Spleen (tissue), 11 donors: ENCODE data around the gene CFAP251. TPM values are rescaled to one million over a fixed set of nuclear protein-coding genes. Genes with fewer than 3 reads are reported as not detected.
"Not testable (repeated sequence)": the region's sequence is repeated elsewhere in the genome, so short reads cannot be mapped to it uniquely, and the experiment has no call there.

Source experiments
- DNase-seq: peaks from one replicate; pipeline ENCODE4 v3.0.0-alpha.2; 2020
- H3K27ac ChIP-seq, 8 donors: fragments of 200-600 bp; sonication (generic) in 7 of 8; 1 replicate in 4 of 8; 2 replicates in 4 of 8; pipeline versions ENCODE4 v1.5.0 to v1.8.0; 2016 to 2021; ENCODE audit warnings: inconsistent platforms in 4 of 8, mild to moderate bottlenecking in 4 of 8, moderate library complexity in 1 of 8
- H3K27me3 ChIP-seq, 7 donors: fragments of 200-600 bp; sonication (generic) in 6 of 7; replicated peaks in 1 of 7; 1 replicate in 4 of 7; 2 replicates in 3 of 7; pipeline versions ENCODE4 v1.5.0 to v1.8.0; 2016 to 2021; ENCODE audit warnings: inconsistent platforms in 3 of 7, mild to moderate bottlenecking in 1 of 7
- H3K36me3 ChIP-seq, 6 donors: fragments of 200-600 bp; sonication (generic) in 5 of 6; 1 replicate in 4 of 6; 2 replicates in 2 of 6; pipeline versions ENCODE4 v1.5.0 to v1.8.0; 2016 to 2021; ENCODE audit warnings: inconsistent platforms in 2 of 6
- H3K4me1 ChIP-seq, 6 donors: fragments of 200-600 bp; sonication (generic) in 5 of 6; 1 replicate in 3 of 6; 2 replicates in 3 of 6; pipeline versions ENCODE4 v1.5.0 to v1.8.0; 2016 to 2021; ENCODE audit warnings: inconsistent platforms in 3 of 6
- H3K4me3 ChIP-seq, 8 donors: fragments of 200-600 bp; sonication (generic) in 7 of 8; 1 replicate in 4 of 8; 2 replicates in 4 of 8; pipeline versions ENCODE4 v1.5.0 to v1.8.0; 2016 to 2021; ENCODE audit warnings: inconsistent platforms in 4 of 8, mild to moderate bottlenecking in 4 of 8, moderate library complexity in 2 of 8
- H3K9me3 ChIP-seq, 8 donors: fragments of 200-600 bp; sonication (generic) in 7 of 8; 1 replicate in 4 of 8; 2 replicates in 4 of 8; pipeline versions ENCODE4 v1.5.0 to v1.8.0; 2016 to 2021; ENCODE audit warnings: inconsistent platforms in 4 of 8
- POLR2A ChIP-seq, 3 donors: fragments of 450-650 bp; IDR thresholded peaks; one replicate each; pipeline ENCODE4 v1.5.1; 2017; ENCODE audit warnings: antibody characterized with exemption in 3 of 3, mild to moderate bottlenecking in 1 of 3
- POLR2AphosphoS5 ChIP-seq, 3 donors: sonication (generic); formaldehyde crosslinking; IDR thresholded peaks; one replicate each; pipeline ENCODE4 v1.5.1; 2017; ENCODE audit warnings: antibody characterized with exemption in 3 of 3
- WGBS, 5 donors: extraction: QIAGEN DNeasy Blood & Tissue Kit in 3 of 5; methylation state at CpG; one replicate each; pipeline versions ENCODE4 v1.1.5 to v1.1.7; 2013 to 2018; 5-methylcytosine and 5-hydroxymethylcytosine counted together
- intact Hi-C: fragments of 100-400 bp; cut with DNase I; formaldehyde crosslinking; loops from one replicate; pipeline ENCODE4 v1.15.0; 2023; ENCODE audit warnings: low total_unique reads
- polyA plus RNA-seq, 3 donors: library from polyadenylated mRNA; stranded (reverse); fragments of 200-250 nt; gene quantifications; one replicate each; pipeline ENCODE4 v1.2.1, GENCODE V29; 2013
- total RNA-seq, 7 donors: library from RNA; depleted of rRNA in 3 of 7; stranded (reverse); fragments of >200 nt in 3 of 7; fragmentation: NEBNext Ultra II Directional in 4 of 7; extraction: Animal tissue kit (Norgen Biotek cat#: 25700) in 4 of 7; gene quantifications; one replicate each; pipeline versions ENCODE4 v1.1.0 to v1.2.1, GENCODE V29; 2016 to 2021
- TF ChIP-seq, protein P1 (sequence below), 11 experiments: fragments of 200-600 bp in 7 of 11; fragments of 450-650 bp in 4 of 11; sonication (generic) in 4 of 11; IDR thresholded peaks in 8 of 11; conservative IDR thresholded peaks in 3 of 11; 1 replicate in 7 of 11; 2 replicates in 4 of 11; pipeline versions ENCODE4 v1.4.0 to v1.8.0; 2016 to 2021; ENCODE audit warnings: antibody characterized with exemption in 11 of 11, inconsistent platforms in 4 of 11, mild to moderate bottlenecking in 1 of 11
- donor health status: healthy with polysubstance abuse.
- donor health status: DM: no; HTN: no; CAD: no; lungs with moderate emphysema.
- donor health status: DM: no; HTN: no; CAD: no.
- donor health status: Bipolar disorder and iron deficiency.
- donor health status: healthy.
- donor health status: DM: no; HTN: no; CAD: no.
- donor health status: DM: yes; HTN: yes; CAD: no.

CFAP251 gene
- total and polyA plus RNA-seq, 10 donors: 1.3 to 10.5 (median 3.6) TPM

DNA sequence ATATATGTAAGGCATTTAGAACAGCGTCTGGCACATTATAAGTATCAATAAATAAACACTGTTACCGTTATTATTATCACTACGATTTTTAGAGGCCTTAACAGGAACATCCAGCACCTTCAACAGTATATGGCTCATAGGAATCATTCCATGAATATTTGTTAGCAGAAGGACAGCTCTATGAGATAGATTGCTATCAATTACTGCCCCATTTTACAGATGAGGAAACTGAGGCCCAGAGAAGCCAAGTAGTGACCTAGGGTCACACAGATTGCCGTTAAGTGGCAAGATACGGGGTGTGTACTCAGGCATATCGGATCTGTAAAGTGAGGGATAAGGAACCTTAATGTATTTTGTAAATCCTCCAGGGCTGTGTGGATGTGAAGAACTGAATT, 30.3 kb upstream of the CFAP251 start:
- no peaks in the 10 kb centered on the region for H3K9me3 ChIP-seq
- DNase-seq: no peak
- intact Hi-C loops: no loop called here
- H3K27ac ChIP-seq: peak overlapping the region; percentile 92 to 99 (median 96)
- H3K27me3 ChIP-seq: no peaks in the 10 kb centered on the region
- peaks cover 0 to 30% (median 6%) of the 10 kb centered on the region in 6 donors for H3K36me3 ChIP-seq
- TF ChIP-seq, protein P1, sequence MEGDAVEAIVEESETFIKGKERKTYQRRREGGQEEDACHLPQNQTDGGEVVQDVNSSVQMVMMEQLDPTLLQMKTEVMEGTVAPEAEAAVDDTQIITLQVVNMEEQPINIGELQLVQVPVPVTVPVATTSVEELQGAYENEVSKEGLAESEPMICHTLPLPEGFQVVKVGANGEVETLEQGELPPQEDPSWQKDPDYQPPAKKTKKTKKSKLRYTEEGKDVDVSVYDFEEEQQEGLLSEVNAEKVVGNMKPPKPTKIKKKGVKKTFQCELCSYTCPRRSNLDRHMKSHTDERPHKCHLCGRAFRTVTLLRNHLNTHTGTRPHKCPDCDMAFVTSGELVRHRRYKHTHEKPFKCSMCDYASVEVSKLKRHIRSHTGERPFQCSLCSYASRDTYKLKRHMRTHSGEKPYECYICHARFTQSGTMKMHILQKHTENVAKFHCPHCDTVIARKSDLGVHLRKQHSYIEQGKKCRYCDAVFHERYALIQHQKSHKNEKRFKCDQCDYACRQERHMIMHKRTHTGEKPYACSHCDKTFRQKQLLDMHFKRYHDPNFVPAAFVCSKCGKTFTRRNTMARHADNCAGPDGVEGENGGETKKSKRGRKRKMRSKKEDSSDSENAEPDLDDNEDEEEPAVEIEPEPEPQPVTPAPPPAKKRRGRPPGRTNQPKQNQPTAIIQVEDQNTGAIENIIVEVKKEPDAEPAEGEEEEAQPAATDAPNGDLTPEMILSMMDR (IDR thresholded peaks at IDR 0.05 in 8 of 11, conservative IDR thresholded peaks at IDR 0.05 in 3 of 11): no peak
- TF ChIP-seq POLR2A (IDR thresholded peaks at IDR 0.05) (no peak), POLR2AphosphoS5 (IDR thresholded peaks at IDR 0.05) (no peak)
- WGBS, 5 donors: 53 to 59% (median 57%) methylated on average over 6 of the region's 6 CpGs
- peak overlapping the region; percentile 50 to 95 (median 74) for H3K4me3 ChIP-seq
- H3K4me1 ChIP-seq: peaks cover 14 to 46% (median 33%) of the 10 kb centered on the region in 6 donors

DNA sequence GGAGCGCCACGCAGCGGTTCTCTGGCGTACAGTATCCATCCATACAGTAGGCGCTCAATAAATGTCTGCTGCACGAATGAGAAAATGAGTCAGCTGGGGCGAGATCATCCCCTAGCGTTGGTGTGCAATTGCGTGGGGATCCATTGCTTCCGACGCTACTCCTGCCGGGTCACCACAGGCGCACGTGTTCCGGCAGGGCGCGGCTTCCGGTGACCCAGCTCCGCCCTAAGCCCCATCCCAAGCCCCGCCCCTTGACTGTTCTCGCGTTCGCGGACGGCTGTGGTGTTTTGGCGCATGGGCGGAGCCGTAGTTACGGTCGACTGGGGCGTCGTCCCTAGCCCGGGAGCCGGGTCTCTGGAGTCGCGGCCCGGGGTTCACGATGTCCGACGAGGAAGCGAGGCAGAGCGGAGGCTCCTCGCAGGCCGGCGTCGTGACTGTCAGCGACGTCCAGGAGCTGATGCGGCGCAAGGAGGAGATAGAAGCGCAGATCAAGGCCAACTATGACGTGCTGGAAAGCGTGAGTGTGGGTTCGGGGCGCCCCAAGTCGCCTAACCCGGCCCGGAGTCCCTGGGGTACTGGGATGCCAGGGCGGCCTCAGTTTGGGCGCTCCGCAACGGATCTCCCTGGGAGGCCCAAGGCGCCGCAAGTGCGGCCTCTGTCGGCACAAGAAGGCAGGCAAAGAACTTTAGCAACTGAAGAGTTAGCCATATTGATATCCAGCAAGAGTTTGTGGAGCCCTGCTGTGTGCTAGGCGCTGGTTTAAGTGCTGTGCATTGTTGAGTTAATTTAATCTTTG, 29.7 kb upstream of the CFAP251 start, which contains the start of gene PSMD9:
Gene PSMD9 (plus strand): TSS at position 313 of the 796 bp plus-strand sequence. CDS start 67 bp downstream, at position 380.
- Histone ChIP-seq H3K36me3 (peaks cover 0 to 35% (median 6%) of the 10 kb centered on the region in 6 donors), H3K27me3 (no peaks in the 10 kb centered on the region), H3K4me1 (peaks cover 14 to 52% (median 35%) of the 10 kb centered on the region in 6 donors), H3K9me3 (no peaks in the 10 kb centered on the region), H3K27ac (peak within 1 kb of the TSS; percentile 92 to 99 (median 96)), H3K4me3 (peak within 1 kb of the TSS; percentile 50 to 95 (median 74))
- intact Hi-C loops: no loop called here
- DNase-seq: peak; percentile 99
- peak in 2 of 3 donors; percentile 26 to 67 for TF ChIP-seq POLR2A (IDR thresholded peaks at IDR 0.05)
- peak; percentile 91 to 96 (median 95) for TF ChIP-seq POLR2AphosphoS5 (IDR thresholded peaks at IDR 0.05)
- TF ChIP-seq, protein P1 (IDR thresholded peaks at IDR 0.05 in 8 of 11, conservative IDR thresholded peaks at IDR 0.05 in 3 of 11): peak; percentile 26 to 75 (median 51)
- WGBS, 5 donors: 0 to 3% (median 1%) methylated on average over 21 to 67 of the region's 67 CpGs

DNA sequence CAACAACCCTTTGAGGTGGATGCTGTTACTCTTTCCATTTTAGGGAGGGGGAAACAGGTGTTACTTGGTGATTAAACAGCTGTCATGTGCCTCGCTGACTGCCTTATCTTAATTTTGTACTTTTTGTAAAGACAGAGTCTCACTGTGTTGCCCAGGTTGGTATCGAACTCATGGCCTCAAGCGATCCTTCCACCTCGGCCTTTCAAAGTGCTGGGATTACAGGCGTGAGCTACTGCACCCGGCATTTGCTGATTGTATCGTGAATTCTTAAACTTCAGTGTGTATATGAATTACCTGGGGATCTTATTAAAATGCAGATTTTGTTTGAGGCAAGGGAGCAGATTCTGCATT, 29.1 kb upstream of the CFAP251 start:
- Histone ChIP-seq H3K36me3 (peaks cover 0 to 41% (median 7%) of the 10 kb centered on the region in 6 donors), H3K4me1 (peaks cover 14 to 58% (median 38%) of the 10 kb centered on the region in 6 donors), H3K9me3 (no peaks in the 10 kb centered on the region), H3K27me3 (no peaks in the 10 kb centered on the region), H3K4me3 (peak overlapping the region; percentile 50 to 95 (median 74)), H3K27ac (peak overlapping the region; percentile 92 to 99 (median 96))
- TF ChIP-seq POLR2A (IDR thresholded peaks at IDR 0.05) (no peak), POLR2AphosphoS5 (IDR thresholded peaks at IDR 0.05) (no peak)
- TF ChIP-seq, protein P1 (IDR thresholded peaks at IDR 0.05 in 8 of 11, conservative IDR thresholded peaks at IDR 0.05 in 3 of 11): no peak
- intact Hi-C loops: no loop called here
- no peak for DNase-seq
- 3 to 5% (median 5%) methylated on average over 7 of the region's 7 CpGs for WGBS, 5 donors

DNA sequence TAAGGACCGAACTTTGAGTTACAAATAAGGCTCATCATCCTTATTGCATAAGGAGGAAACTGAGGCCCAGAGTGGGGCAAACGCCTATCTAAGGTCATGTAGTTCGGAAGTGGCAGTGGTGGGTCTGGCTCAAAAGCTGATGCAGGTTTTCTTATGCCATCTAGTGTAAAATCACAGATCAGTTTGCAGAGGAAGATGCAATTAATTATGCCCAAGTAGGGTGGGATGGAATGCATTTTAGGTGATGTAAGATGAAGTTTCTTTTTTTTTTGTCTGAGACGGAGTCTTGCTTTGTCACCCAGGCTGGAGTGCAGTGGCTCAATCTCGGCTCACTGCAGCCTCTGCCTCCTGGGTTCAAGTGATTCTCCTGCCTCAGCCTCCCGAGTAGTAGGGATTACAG, 28.7 kb upstream of the CFAP251 start:
- intact Hi-C loops: loop anchor here (10.0 kb wide), 1 partner anchor 185 kb away; no protein-coding TSS in a partner anchor
- not testable (repeated sequence) for H3K27me3 ChIP-seq, DNase-seq, H3K9me3 ChIP-seq
- Histone ChIP-seq H3K27ac (peak overlapping the region in 7 of 8 donors; percentile 92 to 99 (median 97)), H3K4me3 (peak overlapping the region; percentile 50 to 95 (median 74)), H3K4me1 (peaks cover 14 to 61% (median 39%) of the 10 kb centered on the region in 6 donors), H3K36me3 (peaks cover 0 to 45% (median 10%) of the 10 kb centered on the region in 6 donors)
- WGBS, 5 donors: 38 to 57% (median 41%) methylated on average over 6 of the region's 6 CpGs
